Measurements from ENCODE around the gene PPP1R27. TPM values are rescaled to one million over a fixed set of nuclear protein-coding genes. Genes with fewer than 3 reads are reported as not detected.

The PPP1R27 gene
- total and polyA plus RNA-seq, 9 of the 15 experiments (the other 6 are each of a cell fraction or from before 2014, with no cell fraction given) = 0.29 to 6.9 (median 1.5) TPM; not detected in 2

DNA sequence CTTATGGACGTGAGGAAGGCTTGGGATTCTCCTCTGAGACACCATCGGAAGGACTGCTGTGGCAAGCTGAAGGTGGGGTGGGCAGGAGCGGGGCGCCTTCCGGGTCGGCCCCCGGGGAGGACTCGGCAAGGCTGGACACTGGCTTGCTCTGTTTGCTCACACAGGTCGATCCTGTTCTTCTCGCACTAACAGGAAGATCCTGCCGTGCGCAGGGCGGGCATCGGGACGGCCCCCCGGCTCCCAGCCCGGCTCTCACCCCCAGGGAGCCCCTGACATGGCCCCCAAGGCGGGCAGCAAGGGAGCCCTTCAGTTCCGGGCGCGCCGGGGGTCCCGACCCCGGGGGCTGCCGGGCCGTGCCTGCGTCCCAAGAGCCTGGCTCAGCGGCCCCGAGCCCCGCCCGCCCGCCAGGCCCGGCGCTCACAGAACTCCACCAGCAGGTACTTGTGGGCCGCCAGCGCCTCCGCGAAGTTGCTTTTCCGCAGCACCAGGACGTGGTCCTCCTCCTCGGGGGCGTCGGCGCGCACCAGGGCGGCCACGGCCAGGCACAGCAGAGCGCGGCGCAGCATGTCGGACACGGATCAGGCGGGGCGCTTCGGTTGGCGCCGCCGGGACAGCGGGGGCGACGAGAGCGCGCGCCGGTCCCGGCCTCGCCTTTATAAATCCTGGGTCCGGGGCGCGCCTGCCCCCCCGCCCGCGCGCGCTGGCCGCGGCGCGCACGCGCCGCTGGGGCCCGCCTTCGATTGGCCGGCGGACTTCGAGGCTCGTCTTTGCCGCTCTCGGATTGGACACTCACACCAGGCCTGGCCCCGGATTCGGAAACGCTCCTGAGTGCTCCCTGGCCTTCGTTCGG lies 25.3 kb upstream of the PPP1R27 start, which contains the start of gene P4HB (continued):
- peak; percentile 67 for TF ChIP-seq TAF1 (IDR thresholded peaks at IDR 0.05; ENCODE audit: control insufficient read depth, extremely low read depth, insufficient read depth, low read length, severe bottlenecking)
- no peak for TF ChIP-seq RBM34 (IDR thresholded peaks at IDR 0.05; ENCODE audit: borderline replicate concordance, insufficient read depth, low read length)
- TF ChIP-seq, protein P1, sequence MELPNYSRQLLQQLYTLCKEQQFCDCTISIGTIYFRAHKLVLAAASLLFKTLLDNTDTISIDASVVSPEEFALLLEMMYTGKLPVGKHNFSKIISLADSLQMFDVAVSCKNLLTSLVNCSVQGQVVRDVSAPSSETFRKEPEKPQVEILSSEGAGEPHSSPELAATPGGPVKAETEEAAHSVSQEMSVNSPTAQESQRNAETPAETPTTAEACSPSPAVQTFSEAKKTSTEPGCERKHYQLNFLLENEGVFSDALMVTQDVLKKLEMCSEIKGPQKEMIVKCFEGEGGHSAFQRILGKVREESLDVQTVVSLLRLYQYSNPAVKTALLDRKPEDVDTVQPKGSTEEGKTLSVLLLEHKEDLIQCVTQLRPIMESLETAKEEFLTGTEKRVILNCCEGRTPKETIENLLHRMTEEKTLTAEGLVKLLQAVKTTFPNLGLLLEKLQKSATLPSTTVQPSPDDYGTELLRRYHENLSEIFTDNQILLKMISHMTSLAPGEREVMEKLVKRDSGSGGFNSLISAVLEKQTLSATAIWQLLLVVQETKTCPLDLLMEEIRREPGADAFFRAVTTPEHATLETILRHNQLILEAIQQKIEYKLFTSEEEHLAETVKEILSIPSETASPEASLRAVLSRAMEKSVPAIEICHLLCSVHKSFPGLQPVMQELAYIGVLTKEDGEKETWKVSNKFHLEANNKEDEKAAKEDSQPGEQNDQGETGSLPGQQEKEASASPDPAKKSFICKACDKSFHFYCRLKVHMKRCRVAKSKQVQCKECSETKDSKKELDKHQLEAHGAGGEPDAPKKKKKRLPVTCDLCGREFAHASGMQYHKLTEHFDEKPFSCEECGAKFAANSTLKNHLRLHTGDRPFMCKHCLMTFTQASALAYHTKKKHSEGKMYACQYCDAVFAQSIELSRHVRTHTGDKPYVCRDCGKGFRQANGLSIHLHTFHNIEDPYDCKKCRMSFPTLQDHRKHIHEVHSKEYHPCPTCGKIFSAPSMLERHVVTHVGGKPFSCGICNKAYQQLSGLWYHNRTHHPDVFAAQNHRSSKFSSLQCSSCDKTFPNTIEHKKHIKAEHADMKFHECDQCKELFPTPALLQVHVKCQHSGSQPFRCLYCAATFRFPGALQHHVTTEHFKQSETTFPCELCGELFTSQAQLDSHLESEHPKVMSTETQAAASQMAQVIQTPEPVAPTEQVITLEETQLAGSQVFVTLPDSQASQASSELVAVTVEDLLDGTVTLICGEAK (IDR thresholded peaks at IDR 0.05) = peak; percentile 53; the same call in 1 of the 2 replicates
- TF ChIP-seq, protein P1 (CRISPR knock-in tag; IDR thresholded peaks at IDR 0.05) = no peak
- TF ChIP-seq KAT8 (IDR thresholded peaks at IDR 0.05; ENCODE audit: low read depth) = no peak
- TF ChIP-seq, protein P2, sequence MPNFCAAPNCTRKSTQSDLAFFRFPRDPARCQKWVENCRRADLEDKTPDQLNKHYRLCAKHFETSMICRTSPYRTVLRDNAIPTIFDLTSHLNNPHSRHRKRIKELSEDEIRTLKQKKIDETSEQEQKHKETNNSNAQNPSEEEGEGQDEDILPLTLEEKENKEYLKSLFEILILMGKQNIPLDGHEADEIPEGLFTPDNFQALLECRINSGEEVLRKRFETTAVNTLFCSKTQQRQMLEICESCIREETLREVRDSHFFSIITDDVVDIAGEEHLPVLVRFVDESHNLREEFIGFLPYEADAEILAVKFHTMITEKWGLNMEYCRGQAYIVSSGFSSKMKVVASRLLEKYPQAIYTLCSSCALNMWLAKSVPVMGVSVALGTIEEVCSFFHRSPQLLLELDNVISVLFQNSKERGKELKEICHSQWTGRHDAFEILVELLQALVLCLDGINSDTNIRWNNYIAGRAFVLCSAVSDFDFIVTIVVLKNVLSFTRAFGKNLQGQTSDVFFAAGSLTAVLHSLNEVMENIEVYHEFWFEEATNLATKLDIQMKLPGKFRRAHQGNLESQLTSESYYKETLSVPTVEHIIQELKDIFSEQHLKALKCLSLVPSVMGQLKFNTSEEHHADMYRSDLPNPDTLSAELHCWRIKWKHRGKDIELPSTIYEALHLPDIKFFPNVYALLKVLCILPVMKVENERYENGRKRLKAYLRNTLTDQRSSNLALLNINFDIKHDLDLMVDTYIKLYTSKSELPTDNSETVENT (CRISPR knock-in tag; IDR thresholded peaks at IDR 0.05) = no peak
- TF ChIP-seq ZNF41 (CRISPR knock-in tag; conservative IDR thresholded peaks at IDR 0.05) = no peak
- no peak for TF ChIP-seq TSC22D4 (tag; IDR thresholded peaks at IDR 0.05)
- TF ChIP-seq, protein P3, sequence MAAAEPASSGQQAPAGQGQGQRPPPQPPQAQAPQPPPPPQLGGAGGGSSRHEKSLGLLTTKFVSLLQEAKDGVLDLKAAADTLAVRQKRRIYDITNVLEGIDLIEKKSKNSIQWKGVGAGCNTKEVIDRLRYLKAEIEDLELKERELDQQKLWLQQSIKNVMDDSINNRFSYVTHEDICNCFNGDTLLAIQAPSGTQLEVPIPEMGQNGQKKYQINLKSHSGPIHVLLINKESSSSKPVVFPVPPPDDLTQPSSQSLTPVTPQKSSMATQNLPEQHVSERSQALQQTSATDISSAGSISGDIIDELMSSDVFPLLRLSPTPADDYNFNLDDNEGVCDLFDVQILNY (CRISPR knock-in tag; IDR thresholded peaks at IDR 0.05) = 0 out of 2 replicates have a peak, but pooled peaks have one; percentile 27
- TF ChIP-seq, protein P4, sequence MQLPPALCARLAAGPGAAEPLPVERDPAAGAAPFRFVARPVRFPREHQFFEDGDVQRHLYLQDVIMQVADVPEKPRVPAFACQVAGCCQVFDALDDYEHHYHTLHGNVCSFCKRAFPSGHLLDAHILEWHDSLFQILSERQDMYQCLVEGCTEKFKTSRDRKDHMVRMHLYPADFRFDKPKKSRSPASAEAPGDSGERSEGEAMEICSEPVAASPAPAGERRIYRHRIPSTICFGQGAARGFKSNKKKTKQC (CRISPR knock-in tag; IDR thresholded peaks at IDR 0.05) = peak; percentile 65; the same call in 1 of the 2 replicates
- no peak for TF ChIP-seq HLTF (IDR thresholded peaks at IDR 0.05)
